Loucy (cell line): Measurements from ENCODE around the gene OTUD5.
A peak's percentile ranks its signal among the peaks of the same experiment; 100 is the strongest.

Source experiments
- H2AFZ ChIP-seq: fragments of 200-600 bp; sonication (generic); 2 replicates; pipeline ENCODE4 v1.6.0; 2016; ENCODE audit warnings: antibody characterized with exemption, mild to moderate bottlenecking, low read length, moderate library complexity
- H3F3A ChIP-seq: fragments of 200-600 bp; 2 replicates; pipeline ENCODE4 v1.6.0; 2016; ENCODE audit warnings: antibody characterized with exemption, low read depth, mild to moderate bottlenecking
- H3K27me3 ChIP-seq: fragments of 200-600 bp; sonication (generic); 2 replicates; pipeline ENCODE4 v1.6.1; 2014; ENCODE audit warnings: low read length, mild to moderate bottlenecking; ENCODE audit not compliant: insufficient read depth, poor library complexity, severe bottlenecking
- H3K36me3 ChIP-seq: fragments of 200-600 bp; sonication (generic); 2 replicates; pipeline ENCODE4 v1.6.1; 2016; ENCODE audit warnings: low read length; ENCODE audit not compliant: insufficient read depth
- H3K4me1 ChIP-seq: fragments of 200-600 bp; sonication (generic); 2 replicates; pipeline ENCODE4 v1.5.1; 2014; ENCODE audit warnings: low read length, mild to moderate bottlenecking; ENCODE audit not compliant: insufficient read depth, poor library complexity, severe bottlenecking
- H3K4me2 ChIP-seq: fragments of 200-600 bp; sonication (generic); 2 replicates; pipeline ENCODE4 v1.6.0; 2014; ENCODE audit warnings: antibody characterized with exemption, low read length, low read depth, mild to moderate bottlenecking; ENCODE audit not compliant: poor library complexity, severe bottlenecking
- H3K4me3 ChIP-seq: fragments of 200-600 bp; sonication (generic); 2 replicates; pipeline ENCODE4 v1.5.1; 2014; ENCODE audit warnings: low read length, mild to moderate bottlenecking, mixed read lengths; ENCODE audit not compliant: poor library complexity, severe bottlenecking
- H3K79me2 ChIP-seq: fragments of 200-600 bp; sonication (generic); 2 replicates; pipeline ENCODE4 v1.6.1; 2014; ENCODE audit warnings: low read length; ENCODE audit not compliant: insufficient read depth
- H3K9ac ChIP-seq: fragments of 200-600 bp; sonication (generic); 2 replicates; pipeline ENCODE4 v1.6.0; 2014; ENCODE audit warnings: mild to moderate bottlenecking, low read depth, low read length, moderate library complexity; ENCODE audit not compliant: poor library complexity, severe bottlenecking
- H3K9me2 ChIP-seq: fragments of 200-600 bp; sonication (generic); replicated peaks from 2 replicates; pipeline ENCODE4 v1.6.1; 2016; ENCODE audit warnings: low read depth, low read length, mixed read lengths
- H3K9me3 ChIP-seq: fragments of 200-600 bp; sonication (generic); 2 replicates; pipeline ENCODE4 v1.6.1; 2014; ENCODE audit warnings: mild to moderate bottlenecking, antibody characterized with exemption, low read length, low read depth; ENCODE audit not compliant: insufficient read depth
- H4K20me1 ChIP-seq: fragments of 200-600 bp; sonication (generic); 2 replicates; pipeline ENCODE4 v1.6.0; 2014; ENCODE audit warnings: antibody characterized with exemption, low read length, mild to moderate bottlenecking; ENCODE audit not compliant: insufficient read depth, poor library complexity, severe bottlenecking
- CTCF ChIP-seq: fragments of 200-600 bp; sonication (generic); conservative IDR thresholded peaks from 2 replicates; pipeline ENCODE4 v1.5.1; 2014; ENCODE audit warnings: mild to moderate bottlenecking, antibody characterized with exemption, low read length
- EZH2phosphoT487 ChIP-seq: fragments of 200-600 bp; IDR thresholded peaks from 2 replicates; pipeline ENCODE4 v1.6.1; 2018; ENCODE audit warnings: antibody characterized with exemption, mild to moderate bottlenecking, moderate library complexity, borderline replicate concordance

OTUD5 gene

GRCh38 chrX:48972220-48973164, 15.1 kb upstream of the OTUD5 start:
- no peaks in the 10 kb centered on the region for H3K79me2 ChIP-seq
- no peaks in the 10 kb centered on the region for H4K20me1 ChIP-seq
- no peak overlapping the region for H3K4me3 ChIP-seq
- H3K9me2 ChIP-seq: no peaks in the 10 kb centered on the region
- H3K4me2 ChIP-seq: no peak overlapping the region
- H3K9ac ChIP-seq: no peak overlapping the region
- peaks cover 2% of the 10 kb centered on the region; the same call in 1 of the 2 replicates for H3K36me3 ChIP-seq
- H3K9me3 ChIP-seq: no peaks in the 10 kb centered on the region
- no peaks in the 10 kb centered on the region for H3K4me1 ChIP-seq
- no peaks in the 10 kb centered on the region for H3F3A ChIP-seq
- H2AFZ ChIP-seq: no peak overlapping the region
- peak; percentile 45 for TF ChIP-seq CTCF
- no peak for TF ChIP-seq EZH2phosphoT487
- no peaks in the 10 kb centered on the region for H3K27me3 ChIP-seq

- Histone ChIP-seq H4K20me1 (no peaks in the 10 kb centered on the region), H3K9ac (no peak within 1 kb of the TSS), H3K27me3 (no peaks in the 10 kb centered on the region), H3K9me3 (no peaks in the 10 kb centered on the region), H3K4me3 (no peak within 1 kb of the TSS), H3K4me2 (no peak within 1 kb of the TSS), H3K36me3 (no peaks in the 10 kb centered on the region), H3K9me2 (no peaks in the 10 kb centered on the region), H3K4me1 (no peaks in the 10 kb centered on the region), H3F3A (no peaks in the 10 kb centered on the region), H3K79me2 (no peaks in the 10 kb centered on the region), H2AFZ (no peak within 1 kb of the TSS)
- no peak for TF ChIP-seq CTCF
- no peak for TF ChIP-seq EZH2phosphoT487
These were observed 14.1 kb upstream of the OTUD5 start, which contains the start of gene KCND1 for GRCh38 chrX:48971249-48972219. Gene KCND1 (minus strand): TSS chrX:48971844. CDS start chrX:48970271, 1,573 bp downstream.

- Histone ChIP-seq H3K4me3 (no peak overlapping the region), H4K20me1 (no peaks in the 10 kb centered on the region), H3K79me2 (no peaks in the 10 kb centered on the region), H3K27me3 (no peaks in the 10 kb centered on the region), H3K36me3 (no peaks in the 10 kb centered on the region), H3K4me2 (no peak overlapping the region), H3F3A (no peaks in the 10 kb centered on the region), H3K4me1 (no peaks in the 10 kb centered on the region), H2AFZ (no peak overlapping the region), H3K9me3 (no peaks in the 10 kb centered on the region), H3K9ac (no peak overlapping the region), H3K9me2 (no peaks in the 10 kb centered on the region)
- no peak for TF ChIP-seq EZH2phosphoT487
- no peak for TF ChIP-seq CTCF
These were observed 12.1 kb upstream of the OTUD5 start for GRCh38 chrX:48969471-48969870.
